GM15510 (cell line): ENCODE data around the gene GNA14.

ENCODE experiments used
- POLR2A ChIP-seq: IDR thresholded peaks from 3 replicates; pipeline ENCODE4 v1.6.1; 2011; ENCODE audit warnings: borderline replicate concordance; ENCODE audit not compliant: insufficient read length; ENCODE audit errors: extremely low read depth

Gene GNA14

DNA sequence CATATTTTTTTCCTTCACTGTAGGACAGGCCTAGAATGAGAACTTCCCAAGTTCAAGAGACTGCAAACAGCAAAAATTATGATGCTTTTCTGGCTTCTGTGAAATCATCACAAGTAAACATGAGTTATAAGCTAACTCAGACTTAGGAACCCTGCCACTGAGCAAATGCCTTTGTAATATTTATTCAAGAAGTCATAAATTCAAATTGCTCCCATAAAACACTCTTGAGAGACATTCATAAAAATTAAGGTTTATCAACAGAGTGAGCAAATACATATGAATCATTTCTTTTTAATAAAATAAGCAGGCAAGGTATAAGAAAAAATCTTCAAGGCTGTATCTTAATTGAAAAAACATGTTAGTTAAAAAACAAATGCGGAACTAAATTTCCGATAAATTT is 124.2 kb downstream of the GNA14 start:
- no peak for TF ChIP-seq POLR2A

DNA sequence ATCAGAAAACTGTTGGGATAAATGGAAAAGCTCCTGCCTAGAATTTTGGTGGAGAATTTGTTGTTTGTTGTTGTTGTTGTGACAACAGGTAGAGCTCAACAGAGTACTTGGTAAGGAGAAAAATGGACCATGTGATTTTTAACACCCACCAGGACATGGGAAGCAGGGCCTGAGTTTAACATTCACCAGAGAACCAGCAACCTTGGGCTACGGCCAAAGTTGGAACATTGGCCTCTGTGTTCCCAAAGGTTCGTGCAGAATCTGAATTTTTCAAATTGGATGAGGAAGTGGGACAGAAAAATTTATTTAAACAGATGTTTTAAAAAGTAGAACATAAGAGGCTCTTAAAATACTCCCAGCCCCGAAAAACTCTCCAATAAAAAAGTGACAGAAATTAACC is 127.0 kb downstream of the GNA14 start:
- no peak for TF ChIP-seq POLR2A

DNA sequence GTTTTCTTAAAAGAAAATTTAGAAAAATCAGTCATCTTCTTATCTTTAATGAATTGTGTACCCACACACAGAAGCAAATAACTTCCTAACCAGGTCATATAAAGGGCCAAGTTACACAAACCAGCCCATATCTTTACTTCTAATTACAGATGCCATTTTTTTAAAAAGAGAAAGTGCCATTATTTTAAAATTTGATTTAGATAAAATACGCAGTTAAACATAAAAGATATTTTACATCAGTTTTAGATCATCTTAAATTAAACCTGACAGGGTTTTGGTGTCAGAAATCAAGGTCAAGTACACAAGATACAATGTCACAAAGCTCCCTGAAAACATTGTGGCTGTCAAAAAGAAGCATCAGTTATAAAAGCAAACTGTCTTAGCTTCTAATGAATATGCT is 129.4 kb downstream of the GNA14 start:
- TF ChIP-seq POLR2A: no peak

DNA sequence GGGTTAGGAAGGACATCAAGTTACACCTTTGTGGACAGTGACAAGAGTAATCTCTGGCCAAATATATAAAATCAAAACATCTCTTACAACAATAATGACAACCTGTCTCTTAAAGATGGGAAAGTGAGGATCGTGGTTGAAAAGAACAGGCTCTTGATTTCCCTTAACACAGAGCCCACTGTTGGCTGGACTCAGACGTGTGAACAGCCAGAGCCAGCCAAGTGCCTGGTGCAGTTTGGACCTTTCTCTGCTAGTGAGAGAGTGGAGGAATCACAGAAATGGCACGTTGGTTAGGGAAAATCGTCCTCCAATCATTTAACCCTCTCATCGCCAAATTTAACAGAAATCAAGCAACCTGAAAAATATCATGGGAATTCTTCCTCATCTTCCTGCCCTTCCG is 131.3 kb downstream of the GNA14 start:
- no peak for TF ChIP-seq POLR2A

DNA sequence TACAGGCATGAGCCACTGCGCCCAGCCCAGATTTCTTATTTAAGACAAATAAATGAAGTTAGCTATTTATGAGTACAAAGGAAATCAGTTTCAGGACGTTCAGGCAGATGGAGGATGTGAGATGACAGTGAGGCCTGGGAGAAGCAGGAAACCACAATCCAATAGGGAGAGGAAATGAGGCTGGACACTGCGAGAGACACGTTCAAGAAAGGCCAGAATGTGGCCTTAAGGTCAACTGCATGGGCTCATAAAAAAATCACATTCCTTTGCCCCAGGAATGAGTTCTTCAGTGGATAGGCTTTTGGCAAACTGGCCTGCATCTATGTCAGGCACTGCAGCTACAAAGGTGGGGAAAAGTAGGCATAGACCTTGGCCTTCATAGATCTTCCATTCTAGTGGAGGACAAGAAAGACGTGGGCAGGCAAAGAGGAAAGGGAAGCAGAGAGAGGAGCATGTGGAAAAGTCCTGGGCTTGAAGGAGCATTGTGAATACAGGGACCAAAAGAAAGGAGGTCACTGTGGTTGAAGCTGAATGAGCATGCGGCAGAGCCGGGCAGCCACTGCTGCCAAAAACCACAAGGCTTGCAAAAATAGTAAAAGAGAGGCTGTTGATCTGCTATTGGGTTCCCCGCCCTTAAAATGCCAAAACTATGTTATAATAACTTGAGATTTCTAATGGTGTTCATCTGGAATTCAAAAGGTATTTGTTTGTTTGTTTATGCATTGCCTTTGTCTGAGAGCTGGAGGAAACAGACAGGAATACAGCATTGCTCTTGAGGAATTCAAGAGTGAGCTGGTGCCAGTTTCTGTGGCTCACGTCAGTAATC is 133.0 kb downstream of the GNA14 start:
- no peak for TF ChIP-seq POLR2A

DNA sequence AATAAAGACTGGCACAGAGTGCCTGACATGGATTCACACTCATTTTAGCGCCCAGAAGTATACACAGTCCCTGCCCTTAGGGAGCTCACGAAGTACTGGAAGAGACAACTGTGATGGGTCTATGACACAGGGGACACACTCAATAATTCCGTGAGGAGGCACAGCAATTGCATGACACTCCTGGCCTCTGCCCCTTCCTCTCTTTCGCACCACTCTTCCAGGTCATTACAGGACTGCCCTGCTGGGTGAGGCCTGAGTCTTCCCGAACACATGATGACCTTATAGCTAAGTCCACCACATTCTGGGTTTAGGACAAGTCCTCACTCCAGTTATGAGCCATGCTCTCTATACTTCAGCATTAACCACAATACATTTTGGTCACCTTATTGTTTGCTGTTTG is 134.7 kb downstream of the GNA14 start:
- TF ChIP-seq POLR2A: no peak

DNA sequence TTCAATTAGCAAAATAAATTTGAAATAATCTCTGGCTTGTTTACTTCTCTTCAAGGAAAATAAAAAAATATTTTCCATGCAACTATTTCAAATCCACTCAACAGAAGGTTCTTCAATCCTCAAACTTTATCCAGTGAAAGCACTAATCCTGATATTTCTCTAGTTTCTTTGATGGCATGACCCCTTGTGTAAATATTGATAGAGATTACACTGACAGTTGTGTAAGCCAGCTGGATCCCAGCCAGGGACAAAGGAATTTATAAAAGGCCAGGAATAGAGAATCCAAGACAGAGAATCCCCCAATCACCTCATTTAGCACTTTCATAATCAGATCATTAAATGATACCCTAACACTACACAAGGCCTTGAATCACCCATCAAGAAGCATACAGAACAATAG is 135.2 kb downstream of the GNA14 start:
- TF ChIP-seq POLR2A: no peak

DNA sequence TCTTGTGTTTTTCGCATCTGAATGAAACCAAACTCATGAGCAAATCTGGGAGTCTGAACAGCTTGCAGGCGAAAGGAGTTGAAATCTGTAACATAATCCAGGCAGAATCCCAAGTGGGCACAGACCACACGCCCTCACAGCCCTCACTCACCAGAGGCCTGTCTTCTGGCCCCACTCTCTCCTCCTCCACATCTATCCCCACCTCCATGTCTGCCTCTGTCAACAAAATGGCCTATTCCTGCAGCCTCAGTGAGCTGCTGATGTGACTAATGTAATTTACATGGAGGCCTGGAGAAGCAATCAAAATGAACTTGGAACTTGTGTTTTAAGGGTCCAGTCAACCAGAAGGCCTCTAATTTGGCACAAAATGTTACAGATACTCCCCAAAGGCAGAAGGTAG is 136.6 kb downstream of the GNA14 start:
- no peak for TF ChIP-seq POLR2A

DNA sequence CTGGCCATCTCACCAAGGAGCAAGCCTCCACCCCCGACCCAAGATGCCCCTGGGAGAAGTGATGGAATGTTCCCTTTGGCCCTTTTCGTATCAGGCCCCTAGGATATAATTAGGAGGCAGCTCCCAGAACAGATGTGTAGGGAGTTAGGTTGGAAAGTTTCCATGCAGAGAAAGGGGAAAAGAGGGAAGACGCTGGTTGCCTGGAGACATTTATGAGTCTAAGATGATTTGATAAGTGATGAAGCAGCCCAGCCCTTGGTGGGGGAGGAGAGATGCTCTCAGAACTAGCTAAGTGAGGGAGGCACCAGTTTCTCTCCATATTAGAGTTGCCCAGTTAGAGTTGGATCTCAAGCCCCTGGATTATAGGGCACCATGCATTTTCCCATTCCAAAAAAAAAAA is 137.5 kb downstream of the GNA14 start:
- TF ChIP-seq POLR2A: no peak

DNA sequence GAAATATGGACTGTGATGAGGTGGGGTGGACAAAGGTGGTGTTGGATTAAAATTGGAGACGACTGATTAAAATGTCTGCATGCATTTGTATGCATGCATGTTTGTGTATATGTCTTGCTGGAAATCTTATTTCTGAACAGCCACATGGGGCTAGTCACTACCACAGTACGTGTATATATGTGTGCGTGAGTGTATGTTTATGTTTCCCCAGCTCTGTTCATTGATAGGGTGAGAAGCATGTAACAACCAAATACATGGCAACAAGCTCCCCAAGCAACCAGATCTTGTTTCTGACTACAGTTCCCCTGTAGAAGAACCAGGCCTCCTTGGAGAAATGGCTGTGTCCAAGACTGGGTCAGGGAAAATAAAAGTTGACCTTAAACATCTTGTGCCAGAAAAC is 139.7 kb downstream of the GNA14 start:
- TF ChIP-seq POLR2A: no peak

DNA sequence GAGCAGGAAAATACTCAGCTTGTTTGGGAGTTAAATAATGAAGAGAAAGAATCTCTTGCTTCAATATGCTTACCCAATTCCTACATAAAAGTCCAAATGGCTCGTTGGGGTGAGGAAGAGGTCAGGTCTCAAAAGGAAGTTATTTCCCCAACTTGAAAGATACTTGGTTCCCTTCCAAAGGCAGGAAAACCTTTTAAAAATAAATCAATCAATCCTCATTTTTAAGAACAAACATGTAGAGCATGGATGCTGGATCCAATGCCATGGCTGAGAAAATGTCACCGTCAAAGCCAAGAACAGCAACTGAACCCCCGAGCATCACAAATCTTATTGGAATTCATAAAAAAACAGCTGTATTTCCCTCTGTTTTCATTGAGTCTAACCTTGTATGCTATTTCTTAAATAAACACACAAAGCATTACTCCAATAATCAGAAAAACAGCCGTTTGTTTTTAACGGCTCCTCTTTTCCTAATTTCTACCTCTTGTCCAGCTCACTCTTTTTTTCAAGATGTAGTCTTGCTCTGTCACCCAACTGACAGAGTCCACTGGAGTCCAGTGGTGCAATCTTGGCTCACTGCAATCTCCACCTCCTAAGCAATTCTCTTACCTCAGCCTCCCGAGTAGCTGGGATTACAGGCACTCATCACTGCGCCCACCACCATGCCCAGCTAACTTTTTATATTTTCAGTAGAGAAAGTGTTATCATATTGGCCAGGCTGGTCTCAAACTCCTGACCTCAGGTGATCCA is 140.7 kb downstream of the GNA14 start:
- TF ChIP-seq POLR2A: no peak

DNA sequence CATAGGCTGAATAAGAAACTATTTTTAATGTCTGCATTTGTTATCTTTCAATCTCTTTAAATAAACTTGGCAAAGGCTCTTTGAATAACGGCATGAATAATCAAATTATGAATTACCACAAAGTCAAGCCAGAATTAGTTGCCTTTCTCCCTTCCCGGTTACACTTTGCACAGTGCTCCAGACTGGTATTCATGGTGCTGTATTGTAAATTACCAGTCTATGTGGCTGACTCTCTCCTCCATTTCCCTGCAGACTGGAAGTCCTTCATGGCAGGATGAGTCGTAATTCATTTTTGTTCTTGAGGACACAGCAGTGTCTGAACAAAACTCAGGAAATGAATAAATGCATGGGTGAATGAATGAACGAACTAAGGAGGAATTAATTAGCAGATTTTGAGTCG is 142.9 kb downstream of the GNA14 start:
- TF ChIP-seq POLR2A: no peak

DNA sequence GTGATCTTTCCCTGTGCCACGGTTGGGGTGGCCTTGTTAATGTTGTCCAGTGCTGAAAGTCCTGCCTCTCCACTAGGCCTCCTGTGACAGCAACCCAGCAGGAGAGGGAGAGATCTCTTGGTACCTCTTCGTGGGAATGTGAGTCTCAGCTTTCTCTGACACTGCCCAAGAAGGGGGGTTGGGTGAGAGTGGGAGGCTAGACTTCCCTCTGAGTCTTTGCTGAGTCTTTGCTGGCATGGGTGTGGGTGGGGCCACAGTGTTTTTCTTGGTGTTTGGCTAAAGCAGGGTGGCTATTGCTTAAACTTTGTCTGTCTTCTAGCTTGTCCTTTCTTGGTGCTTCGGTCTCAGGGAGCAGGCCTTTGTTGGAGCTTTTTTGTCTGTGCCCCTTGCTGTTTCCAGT is 145.6 kb downstream of the GNA14 start:
- no peak for TF ChIP-seq POLR2A

DNA sequence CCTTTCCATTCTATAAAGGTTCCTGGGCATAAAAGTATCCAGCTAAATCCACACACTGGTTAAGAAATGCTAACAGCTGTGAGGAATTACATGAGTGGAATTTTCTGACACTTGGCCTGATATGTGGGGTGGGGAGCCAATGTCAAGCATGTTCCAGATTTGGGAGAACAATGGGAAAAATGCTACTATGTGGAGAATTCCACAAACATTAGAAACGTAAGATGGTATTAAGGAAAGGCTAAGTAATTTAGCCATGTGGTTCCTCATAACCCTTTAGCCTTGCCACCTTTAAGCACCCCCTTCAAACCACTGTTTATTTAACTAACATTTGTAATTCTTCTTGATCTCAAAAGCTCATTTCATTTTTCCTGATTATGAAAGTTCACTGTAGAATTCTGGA is 149.2 kb downstream of the GNA14 start:
- no peak for TF ChIP-seq POLR2A

DNA sequence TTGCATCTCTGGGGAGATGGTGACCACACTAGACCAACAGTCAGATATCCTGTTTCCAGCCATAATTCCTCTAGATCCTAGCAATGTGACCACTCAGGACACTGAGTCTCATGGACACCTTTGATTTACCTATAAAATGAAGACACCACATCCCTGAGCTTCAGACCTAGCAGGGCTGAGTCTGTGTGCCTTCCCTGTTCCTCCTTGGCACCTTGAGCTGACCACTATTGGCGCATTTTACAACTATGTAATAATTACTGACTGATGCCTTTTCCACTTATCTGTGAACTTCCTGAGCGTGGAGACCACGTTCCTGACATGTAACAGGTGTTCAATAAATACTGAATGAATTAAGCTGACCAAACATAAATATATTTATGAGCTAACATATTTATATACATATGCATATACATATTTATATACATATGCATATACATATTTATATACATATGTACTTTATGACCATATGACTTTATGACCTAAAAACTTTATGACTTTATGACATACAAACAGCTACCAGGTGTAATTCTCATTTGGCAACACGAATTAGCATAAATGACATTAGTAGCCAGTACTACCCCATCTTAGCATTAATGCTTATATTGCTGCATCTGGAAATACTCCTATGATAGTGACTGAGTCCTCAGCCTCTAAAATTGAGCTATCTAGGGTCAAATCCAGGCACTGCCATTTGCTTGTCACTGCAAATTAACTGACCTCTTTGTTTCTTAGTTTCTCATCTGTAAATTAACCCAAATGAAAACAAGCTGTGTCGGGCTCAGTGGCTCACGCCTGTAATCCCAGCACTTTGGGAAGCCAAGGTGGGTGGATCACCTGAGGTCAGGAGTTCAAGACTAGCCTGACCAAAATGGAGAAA is 150.6 kb downstream of the GNA14 start:
- no peak for TF ChIP-seq POLR2A
